MCF 10A (cell line): ENCODE measurements around the gene NR1H4. TPM values are rescaled to one million over a fixed set of nuclear protein-coding genes. Genes with fewer than 3 reads are reported as not detected.

Experiments
- BruUV-seq: library from RNA; stranded (reverse); fragments of 400-500 nt; replicated peaks from 2 replicates; lab custom pipeline; 2021; lab: Mats Ljungman, UMichigan
- CTCF ChIA-PET: fragments of 300-600 bp; sonication (Branson Sonifier 250); formaldehyde crosslinking; extraction: SDS; loops from one replicate; lab custom pipeline; 2021; ENCODE audit warnings: antibody characterized with exemption, inconsistent platforms; lab: Yijun Ruan, JAX
- POLR2A ChIA-PET: fragments of 300-600, 350-650 bp; sonication (Branson Sonifier 250); formaldehyde crosslinking; extraction: SDS; loops from one replicate; lab custom pipeline; 2020; ENCODE audit warnings: antibody characterized with exemption, inconsistent platforms; lab: Yijun Ruan, JAX
- DNase-seq: peaks from one replicate; pipeline ENCODE4 v3.0.0-alpha.2; 2018; ENCODE audit not compliant: unreplicated experiment
- H3K27ac Mint-ChIP-seq: one replicate; pipeline ENCODE4 v1.8.0; 2022; ENCODE audit warnings: mild to moderate bottlenecking, low read depth, mixed read lengths; ENCODE audit not compliant: unreplicated experiment
- H3K27me3 Mint-ChIP-seq: one replicate; pipeline ENCODE4 v1.8.0; 2022; ENCODE audit warnings: mixed read lengths; ENCODE audit not compliant: insufficient read depth, unreplicated experiment
- H3K36me3 Mint-ChIP-seq: one replicate; pipeline ENCODE4 v1.8.0; 2022; ENCODE audit warnings: mild to moderate bottlenecking, moderate library complexity, mixed read lengths; ENCODE audit not compliant: insufficient read depth, unreplicated experiment
- H3K4me1 Mint-ChIP-seq: one replicate; pipeline ENCODE4 v1.8.0; 2022; ENCODE audit warnings: mixed read lengths; ENCODE audit not compliant: insufficient read depth, unreplicated experiment
- H3K4me3 Mint-ChIP-seq: one replicate; pipeline ENCODE4 v1.8.0; 2022; ENCODE audit warnings: mild to moderate bottlenecking, moderate library complexity, mixed read lengths; ENCODE audit not compliant: unreplicated experiment
- H3K9me3 Mint-ChIP-seq: one replicate; pipeline ENCODE4 v1.8.0; 2022; ENCODE audit warnings: mixed read lengths; ENCODE audit not compliant: unreplicated experiment
- CTCF ChIP-seq: fragments of 200-600 bp; IDR thresholded peaks from one replicate; pipeline ENCODE4 v1.8.0; 2022; ENCODE audit warnings: antibody characterized with exemption, mild to moderate bottlenecking; ENCODE audit not compliant: unreplicated experiment
- intact Hi-C: fragments of 100-400 bp; cut with micrococcal nuclease; formaldehyde crosslinking; loops from 2 replicates; pipeline ENCODE4 v1.14.1; 2022
- total RNA-seq: library from RNA; stranded (reverse); gene quantifications from 2 replicates; pipeline ENCODE4 v1.2.3, GENCODE V29; 2022

NR1H4 gene
- total RNA-seq, 1 experiment from 2014 or later, result not detected

- BruUV-seq, result no TSS peak
- Mint-ChIP-seq H3K4me3 (peak overlapping the region; percentile 92), H3K9me3 (no peaks in the 10 kb centered on the region), H3K27me3 (no peaks in the 10 kb centered on the region), H3K27ac (peak overlapping the region; percentile 88), H3K36me3 (no peaks in the 10 kb centered on the region), H3K4me1 (peaks cover 6% of the 10 kb centered on the region)
- ChIA-PET CTCF (interaction anchor here (0.7 to 1.9 kb wide), 6 partner anchors 14 to 1786 kb away, joined by 3 to 4 read pairs (median 3); no protein-coding TSS in a partner anchor), POLR2A (interaction anchor here (0.7 to 2.6 kb wide), 5 partner anchors 17 to 374 kb away, joined by 3 to 16 read pairs (median 3); partner anchors contain the start of genes ACTR6, DEPDC4 and SCYL2)
- peak; percentile 68 for DNase-seq
- intact Hi-C loops, result no loop called here
- no peak for TF ChIP-seq CTCF
These were observed 100.8 kb downstream of the NR1H4 start for GRCh38 chr12:100574187-100575074.

GRCh38 chr12:100576331-100577036, 102.8 kb downstream of the NR1H4 start:
- TSS peak; percentile 78 for BruUV-seq
- Mint-ChIP-seq H3K36me3 (no peaks in the 10 kb centered on the region), H3K27ac (peak overlapping the region; percentile 57), H3K9me3 (no peaks in the 10 kb centered on the region), H3K27me3 (no peaks in the 10 kb centered on the region), H3K4me3 (no peak overlapping the region), H3K4me1 (peaks cover 6% of the 10 kb centered on the region)
- intact Hi-C loops, result loop anchor here (1.0 kb wide), 2 partner anchors 130 to 309 kb away; partner anchors contain the start of genes DEPDC4 and SCYL2
- CTCF ChIA-PET, result interaction anchor here (1.6 kb wide), 1 partner anchor 21 kb away, joined by 4 read pairs; no protein-coding TSS in a partner anchor
- TF ChIP-seq CTCF, result no peak
- POLR2A ChIA-PET, result interaction anchor here (0.8 to 1.7 kb wide), 4 partner anchors 10 to 447 kb away, joined by 3 to 6 read pairs (median 4); partner anchors contain the start of gene ACTR6
- peak; percentile 76 for DNase-seq

- peaks cover 6% of the 10 kb centered on the region for H3K36me3 Mint-ChIP-seq
- intact Hi-C loops, result no loop called here
- ChIA-PET POLR2A (interaction anchor here (2.3 kb wide), 1 partner anchor 15 kb away, joined by 10 read pairs; no protein-coding TSS in a partner anchor), CTCF (interaction anchor here (1.0 to 2.0 kb wide), 2 partner anchors 9 to 15 kb away, joined by 3 to 5 read pairs; no protein-coding TSS in a partner anchor)
- H3K9me3 Mint-ChIP-seq, result peaks cover 15% of the 10 kb centered on the region
- no TSS peak for BruUV-seq
- DNase-seq, result no peak
- H3K27me3 Mint-ChIP-seq, result no peaks in the 10 kb centered on the region
- no peak for TF ChIP-seq CTCF
- no peak overlapping the region for H3K27ac Mint-ChIP-seq
- peaks cover 6% of the 10 kb centered on the region for H3K4me1 Mint-ChIP-seq
- H3K4me3 Mint-ChIP-seq, result no peak overlapping the region
These were observed 105.3 kb downstream of the NR1H4 start for GRCh38 chr12:100578923-100579322.
